MM.1S (cell line): Measurements from ENCODE around the gene KCNK13.

Experiments
- CTCF ChIP-seq: fragments of 300-600 bp; sonication (generic); IDR thresholded peaks from 2 replicates; pipeline ENCODE4 v1.5.1; 2016; ENCODE audit warnings: antibody characterized with exemption, low read length, mixed read lengths
- EZH2 ChIP-seq: fragments of 300-600 bp; sonication (generic); optimal IDR thresholded peaks from 2 replicates; pipeline ENCODE3; 2017; ENCODE audit warnings: low read depth, mild to moderate bottlenecking, antibody characterized with exemption, low read length, mixed read lengths
- EZH2phosphoT487 ChIP-seq: fragments of 300-600 bp; sonication (generic); IDR thresholded peaks from 2 replicates; pipeline ENCODE4 v1.6.1; 2018; ENCODE audit warnings: antibody characterized with exemption, low read length

- TF ChIP-seq CTCF (no peak), EZH2 (no peak), EZH2phosphoT487 (no peak)
Observed at GRCh38 chr14:90111895-90112534, 50.2 kb downstream of the KCNK13 start.
